DOHH2 (cell line): ENCODE data around the gene EPG5.

Experiments used
- EZH2phosphoT487 ChIP-seq: fragments of 200-600 bp; sonication (generic); IDR thresholded peaks from 2 replicates; pipeline ENCODE4 v1.6.1; 2017; ENCODE audit warnings: borderline replicate concordance, mild to moderate bottlenecking, antibody characterized with exemption, low read length, moderate library complexity, mixed read lengths
- TF ChIP-seq, protein P1 (sequence below): fragments of 200-600 bp; sonication (generic); IDR thresholded peaks from one replicate; pipeline ENCODE4 v1.5.1; 2014; ENCODE audit warnings: antibody characterized with exemption, mild to moderate bottlenecking, low read depth, low read length; ENCODE audit not compliant: poor library complexity, severe bottlenecking

DNA sequence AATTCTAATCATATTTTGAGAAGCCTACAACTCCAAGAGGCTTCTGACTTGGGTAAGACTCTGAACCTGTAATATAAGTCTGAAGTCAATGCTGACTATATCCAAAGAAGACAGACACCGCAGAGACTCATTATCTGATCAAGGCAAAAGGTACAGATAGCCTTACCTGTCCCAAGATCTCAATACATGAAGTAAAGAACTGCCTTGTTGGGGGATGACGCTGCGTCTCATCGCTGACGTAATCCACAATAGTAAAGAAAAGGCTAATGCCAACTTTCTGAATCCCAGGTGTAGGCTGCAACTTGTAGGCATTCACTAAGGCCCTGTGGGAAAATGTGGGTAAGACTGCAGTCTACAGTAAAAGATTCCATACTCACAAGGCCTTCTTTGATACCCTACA is 79.5 kb downstream of the EPG5 start:
- TF ChIP-seq, protein P1, sequence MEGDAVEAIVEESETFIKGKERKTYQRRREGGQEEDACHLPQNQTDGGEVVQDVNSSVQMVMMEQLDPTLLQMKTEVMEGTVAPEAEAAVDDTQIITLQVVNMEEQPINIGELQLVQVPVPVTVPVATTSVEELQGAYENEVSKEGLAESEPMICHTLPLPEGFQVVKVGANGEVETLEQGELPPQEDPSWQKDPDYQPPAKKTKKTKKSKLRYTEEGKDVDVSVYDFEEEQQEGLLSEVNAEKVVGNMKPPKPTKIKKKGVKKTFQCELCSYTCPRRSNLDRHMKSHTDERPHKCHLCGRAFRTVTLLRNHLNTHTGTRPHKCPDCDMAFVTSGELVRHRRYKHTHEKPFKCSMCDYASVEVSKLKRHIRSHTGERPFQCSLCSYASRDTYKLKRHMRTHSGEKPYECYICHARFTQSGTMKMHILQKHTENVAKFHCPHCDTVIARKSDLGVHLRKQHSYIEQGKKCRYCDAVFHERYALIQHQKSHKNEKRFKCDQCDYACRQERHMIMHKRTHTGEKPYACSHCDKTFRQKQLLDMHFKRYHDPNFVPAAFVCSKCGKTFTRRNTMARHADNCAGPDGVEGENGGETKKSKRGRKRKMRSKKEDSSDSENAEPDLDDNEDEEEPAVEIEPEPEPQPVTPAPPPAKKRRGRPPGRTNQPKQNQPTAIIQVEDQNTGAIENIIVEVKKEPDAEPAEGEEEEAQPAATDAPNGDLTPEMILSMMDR = no peak
- no peak for TF ChIP-seq EZH2phosphoT487
